HG03558 (cell line): ENCODE results near the gene DKK1.
"Not testable (repeated sequence)": the region's sequence is repeated elsewhere in the genome, so short reads cannot be mapped to it uniquely, and the experiment has no call there.

Experiments used
- ATAC-seq: cut with Tn5 transposase; IDR thresholded peaks from one replicate; pipeline ENCODE4 v1.9.1; 2021; ENCODE audit warnings: moderate number of reproducible peaks; ENCODE audit not compliant: unreplicated experiment; ENCODE audit errors: extremely low read depth

The DKK1 gene

DNA sequence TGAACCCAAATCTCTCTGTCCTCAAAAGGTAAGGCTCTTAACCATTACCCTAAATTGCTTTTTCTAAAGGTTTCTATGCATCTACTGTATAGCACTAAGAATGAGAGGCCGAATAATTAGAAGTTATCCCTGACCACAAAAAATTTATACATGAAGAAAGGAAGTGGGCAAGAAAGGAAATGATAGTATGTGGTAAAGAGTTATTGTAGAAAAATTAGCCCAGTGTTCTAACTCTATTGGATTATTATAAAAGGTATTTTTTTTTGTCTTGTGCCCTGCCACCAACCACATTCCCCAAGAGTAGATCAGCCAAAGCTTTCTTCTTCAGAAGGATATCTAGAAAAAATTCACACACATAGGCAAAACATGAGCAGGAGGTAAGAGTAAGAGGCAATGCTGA lies 45.4 kb downstream of the DKK1 start:
- no peak for ATAC-seq

DNA sequence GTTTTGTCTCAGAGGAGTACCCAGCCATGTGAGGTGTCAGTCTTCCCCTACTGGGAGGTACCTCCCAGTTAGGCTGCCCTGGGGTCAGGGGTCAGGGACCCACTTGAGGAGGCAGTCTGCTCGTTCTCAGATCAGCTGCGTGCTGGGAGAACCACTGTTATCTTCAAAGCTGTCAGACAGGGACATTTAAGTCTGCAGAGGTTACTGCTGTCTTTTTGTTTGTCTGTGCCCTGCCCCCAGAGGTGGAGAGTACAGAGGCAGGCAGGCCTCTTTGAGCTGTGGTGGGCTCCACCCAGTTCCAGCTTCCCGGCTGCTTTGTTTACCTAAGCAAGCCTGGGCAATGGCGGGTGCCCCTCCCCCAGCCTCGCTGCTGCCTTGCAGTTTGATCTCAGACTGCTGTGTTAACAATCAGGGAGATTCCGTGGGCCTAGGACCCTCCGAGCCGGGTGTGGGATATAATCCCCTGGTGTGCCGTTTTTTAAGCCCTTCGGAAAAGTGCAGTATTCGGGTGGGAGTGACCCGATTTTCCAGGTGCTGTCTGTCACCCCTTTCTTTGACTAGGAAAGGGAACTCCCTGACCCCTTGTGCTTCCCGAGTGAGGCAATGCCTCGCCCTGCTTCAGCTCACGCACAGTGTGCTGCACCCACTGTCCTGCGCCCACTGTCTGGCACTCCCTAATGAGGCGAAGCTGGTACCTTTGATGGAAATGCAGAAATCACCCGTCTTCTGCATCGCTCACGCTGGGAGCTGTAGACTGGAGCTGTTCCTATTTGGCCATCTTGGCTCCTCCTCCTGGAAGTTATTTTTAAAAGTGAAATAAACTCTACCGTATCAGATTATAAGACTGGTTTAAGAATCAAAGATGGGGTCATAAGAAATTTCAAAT lies 51.7 kb downstream of the DKK1 start:
- ATAC-seq, result not testable (repeated sequence)
